ENCODE data around the gene CCNY. TPM values are rescaled to one million over a fixed set of nuclear protein-coding genes. Genes with fewer than 3 reads are reported as not detected.

Gene CCNY
- total RNA-seq, 3 donors from 2014 or later (not counting 1 experiment from before 2014, with no cell fraction given): 71.0 to 87.2 (median 74.3) TPM

- Histone ChIP-seq H3K27me3 (ENCODE audit: control insufficient read depth, insufficient read depth, low read length) (no peaks in the 10 kb centered on the region), H3K9me3 (ENCODE audit: control insufficient read depth, insufficient read depth, low read length) (no peaks in the 10 kb centered on the region), H3K27ac (ENCODE audit: low read length) (no peak overlapping the region), H3K36me3 (ENCODE audit: control insufficient read depth, insufficient read depth, low read length) (peaks cover 6% of the 10 kb centered on the region), H3K4me3 (ENCODE audit: low read length) (no peak overlapping the region), H3K4me1 (ENCODE audit: control insufficient read depth, insufficient read depth, low read length) (no peaks in the 10 kb centered on the region)
- 75% methylated on average over 4 of the region's 4 CpGs for WGBS (ENCODE audit: insufficient coverage)
- Mint-ChIP-seq H3K36me3 (peaks cover 19% of the 10 kb centered on the region), H3K27me3 (ENCODE audit: low read depth in 2 of 2) (no peaks in the 10 kb centered on the region), H3K27ac (no peak overlapping the region), H3K9me3 (no peaks in the 10 kb centered on the region), H3K4me1 (peaks cover 6 to 7% of the 10 kb centered on the region in 2 donors), H3K4me3 (no peak overlapping the region)
- TF ChIP-seq, protein P1, sequence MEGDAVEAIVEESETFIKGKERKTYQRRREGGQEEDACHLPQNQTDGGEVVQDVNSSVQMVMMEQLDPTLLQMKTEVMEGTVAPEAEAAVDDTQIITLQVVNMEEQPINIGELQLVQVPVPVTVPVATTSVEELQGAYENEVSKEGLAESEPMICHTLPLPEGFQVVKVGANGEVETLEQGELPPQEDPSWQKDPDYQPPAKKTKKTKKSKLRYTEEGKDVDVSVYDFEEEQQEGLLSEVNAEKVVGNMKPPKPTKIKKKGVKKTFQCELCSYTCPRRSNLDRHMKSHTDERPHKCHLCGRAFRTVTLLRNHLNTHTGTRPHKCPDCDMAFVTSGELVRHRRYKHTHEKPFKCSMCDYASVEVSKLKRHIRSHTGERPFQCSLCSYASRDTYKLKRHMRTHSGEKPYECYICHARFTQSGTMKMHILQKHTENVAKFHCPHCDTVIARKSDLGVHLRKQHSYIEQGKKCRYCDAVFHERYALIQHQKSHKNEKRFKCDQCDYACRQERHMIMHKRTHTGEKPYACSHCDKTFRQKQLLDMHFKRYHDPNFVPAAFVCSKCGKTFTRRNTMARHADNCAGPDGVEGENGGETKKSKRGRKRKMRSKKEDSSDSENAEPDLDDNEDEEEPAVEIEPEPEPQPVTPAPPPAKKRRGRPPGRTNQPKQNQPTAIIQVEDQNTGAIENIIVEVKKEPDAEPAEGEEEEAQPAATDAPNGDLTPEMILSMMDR (IDR thresholded peaks at IDR 0.05): no peak
- intact Hi-C loops (cut with micrococcal nuclease): no loop called here
- ATAC-seq: no peak
- no peak for DNase-seq
These were observed 19.9 kb upstream of the CCNY start for GRCh38 chr10:35316218-35316967.

- no peak for DNase-seq
- TF ChIP-seq, protein P1 (IDR thresholded peaks at IDR 0.05): no peak
- H3K4me1 ChIP-seq (ENCODE audit: control insufficient read depth, insufficient read depth, low read length): no peaks in the 10 kb centered on the region
- no peak overlapping the region for H3K4me3 Mint-ChIP-seq
- H3K4me3 ChIP-seq (ENCODE audit: low read length): no peak overlapping the region
- no peaks in the 10 kb centered on the region for H3K27me3 Mint-ChIP-seq (ENCODE audit: low read depth in 2 of 2)
- 96% methylated on average over 1 of the region's 4 CpGs for WGBS (ENCODE audit: insufficient coverage)
- no peak overlapping the region for H3K27ac Mint-ChIP-seq
- H3K36me3 Mint-ChIP-seq: peaks cover 19% of the 10 kb centered on the region
- no peaks in the 10 kb centered on the region for H3K9me3 Mint-ChIP-seq
- intact Hi-C loops (cut with micrococcal nuclease): no loop called here
- H3K9me3 ChIP-seq (ENCODE audit: control insufficient read depth, insufficient read depth, low read length): no peaks in the 10 kb centered on the region
- peaks cover 6% of the 10 kb centered on the region for H3K36me3 ChIP-seq (ENCODE audit: control insufficient read depth, insufficient read depth, low read length)
- ATAC-seq: no peak
- H3K4me1 Mint-ChIP-seq: peaks cover 10 to 11% of the 10 kb centered on the region in 2 donors
- no peaks in the 10 kb centered on the region for H3K27me3 ChIP-seq (ENCODE audit: control insufficient read depth, insufficient read depth, low read length)
- no peak overlapping the region for H3K27ac ChIP-seq (ENCODE audit: low read length)
These were observed 17.8 kb upstream of the CCNY start for GRCh38 chr10:35318551-35318950.

DNA sequence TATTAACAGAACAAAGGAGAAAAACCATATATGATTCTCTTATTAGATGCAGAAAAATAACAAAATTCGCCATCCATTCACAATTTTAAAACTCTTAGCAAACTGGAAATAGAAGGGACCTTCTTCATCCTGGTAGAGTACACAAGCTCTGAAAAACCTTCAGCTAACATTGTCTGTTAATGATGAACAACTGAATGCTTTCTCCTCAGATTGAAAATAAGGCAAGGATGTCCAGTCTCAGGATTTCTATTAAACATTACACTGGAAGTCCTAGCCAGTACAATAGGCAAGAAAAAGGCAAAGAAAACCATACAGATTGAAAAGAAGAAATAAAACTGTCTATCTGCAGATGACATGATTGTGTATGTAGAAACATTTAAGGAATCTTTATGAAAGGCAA is 16.0 kb upstream of the CCNY start:
- peaks cover 11 to 13% of the 10 kb centered on the region in 2 donors for H3K4me1 Mint-ChIP-seq
- no peak overlapping the region for H3K27ac Mint-ChIP-seq
- Histone ChIP-seq H3K4me3 (ENCODE audit: low read length) (no peak overlapping the region), H3K4me1 (ENCODE audit: control insufficient read depth, insufficient read depth, low read length) (no peaks in the 10 kb centered on the region), H3K36me3 (ENCODE audit: control insufficient read depth, insufficient read depth, low read length) (peaks cover 6% of the 10 kb centered on the region), H3K27me3 (ENCODE audit: control insufficient read depth, insufficient read depth, low read length) (no peaks in the 10 kb centered on the region), H3K9me3 (ENCODE audit: control insufficient read depth, insufficient read depth, low read length) (no peaks in the 10 kb centered on the region), H3K27ac (ENCODE audit: low read length) (no peak overlapping the region)
- TF ChIP-seq, protein P1 (IDR thresholded peaks at IDR 0.05): no peak
- H3K36me3 Mint-ChIP-seq: peaks cover 14% of the 10 kb centered on the region
- DNase-seq: no peak
- intact Hi-C loops (cut with micrococcal nuclease): no loop called here
- no peaks in the 10 kb centered on the region for H3K9me3 Mint-ChIP-seq
- no peaks in the 10 kb centered on the region for H3K27me3 Mint-ChIP-seq (ENCODE audit: low read depth in 2 of 2)
- no peak overlapping the region for H3K4me3 Mint-ChIP-seq
- no peak for ATAC-seq
- WGBS (ENCODE audit: insufficient coverage): 100% methylated on average over 1 of the region's 1 CpG

- no peaks in the 10 kb centered on the region for H3K27me3 Mint-ChIP-seq (ENCODE audit: low read depth in 2 of 2)
- no peaks in the 10 kb centered on the region for H3K4me1 ChIP-seq (ENCODE audit: control insufficient read depth, insufficient read depth, low read length)
- H3K9me3 ChIP-seq (ENCODE audit: control insufficient read depth, insufficient read depth, low read length): no peaks in the 10 kb centered on the region
- no peaks in the 10 kb centered on the region for H3K27me3 ChIP-seq (ENCODE audit: control insufficient read depth, insufficient read depth, low read length)
- H3K4me1 Mint-ChIP-seq: peaks cover 13% of the 10 kb centered on the region in 2 donors
- intact Hi-C loops (cut with micrococcal nuclease): no loop called here
- ATAC-seq (no peak), DNase-seq (no peak)
- no peak overlapping the region for H3K27ac ChIP-seq (ENCODE audit: low read length)
- WGBS (ENCODE audit: insufficient coverage): 94% methylated on average over 4 of the region's 5 CpGs
- no peak overlapping the region for H3K4me3 ChIP-seq (ENCODE audit: low read length)
- TF ChIP-seq, protein P1 (IDR thresholded peaks at IDR 0.05): no peak
- H3K36me3 Mint-ChIP-seq: peaks cover 6% of the 10 kb centered on the region
- H3K36me3 ChIP-seq (ENCODE audit: control insufficient read depth, insufficient read depth, low read length): peaks cover 3% of the 10 kb centered on the region
- no peaks in the 10 kb centered on the region for H3K9me3 Mint-ChIP-seq
- no peak overlapping the region for H3K27ac Mint-ChIP-seq
- H3K4me3 Mint-ChIP-seq: no peak overlapping the region
These were observed 13.7 kb upstream of the CCNY start for GRCh38 chr10:35322636-35323035.
